IMR-90 (cell line): ENCODE results near the gene MFAP4. TPM values are rescaled to one million over a fixed set of nuclear protein-coding genes. Genes with fewer than 3 reads are reported as not detected.
A peak's percentile ranks its signal among the peaks of the same experiment; 100 is the strongest.

Experiments
- ATAC-seq: fragments of 200-7000 bp; cut with Tn5 transposase; 2 replicates; pipeline ENCODE4 v1.9.1; 2020; ENCODE audit warnings: low read depth, mild to moderate bottlenecking, moderate library complexity
- BruUV-seq: library from RNA; stranded (reverse); fragments of 400-500 nt; replicated peaks from 2 replicates; lab custom pipeline; 2021; lab: Mats Ljungman, UMichigan
- CTCF ChIA-PET: fragments of 300-600 bp; formaldehyde crosslinking; extraction: SDS; loops from one replicate; lab custom pipeline; 2021; ENCODE audit warnings: antibody characterized with exemption; lab: Yijun Ruan, JAX
- POLR2A ChIA-PET: fragments of 300-600 bp; sonication (Branson Sonifier 250); formaldehyde crosslinking; loops from one replicate; lab custom pipeline; 2022; ENCODE audit warnings: antibody characterized with exemption; ENCODE audit not compliant: unreplicated experiment; lab: Charles Lee
- DNase-seq: peaks from one replicate; pipeline ENCODE4 v3.0.0; 2013
- H2AFZ ChIP-seq: replicated peaks from 2 replicates; pipeline ENCODE3; 2013; ENCODE audit warnings: low read length, mild to moderate bottlenecking; ENCODE audit not compliant: poor library complexity
- H2AK5ac ChIP-seq: 2 replicates; pipeline ENCODE4 v1.6.1; 2013; ENCODE audit warnings: low read depth, low read length, inconsistent platforms
- H2AK9ac ChIP-seq: replicated peaks from 2 replicates; pipeline ENCODE3; 2013; ENCODE audit warnings: mild to moderate bottlenecking, low read depth, low read length, moderate library complexity; ENCODE audit not compliant: poor library complexity
- H2BK120ac ChIP-seq: 2 replicates; pipeline ENCODE4 v1.6.1; 2013; ENCODE audit warnings: low read depth, low read length, inconsistent platforms
- H2BK15ac ChIP-seq: 3 replicates; pipeline ENCODE4 v1.6.1; 2013; ENCODE audit warnings: low read depth, low read length, inconsistent platforms
- H2BK20ac ChIP-seq: 2 replicates; pipeline ENCODE4 v1.6.1; 2013; ENCODE audit warnings: low read depth, mild to moderate bottlenecking, inconsistent platforms, low read length, moderate library complexity
- H2BK5ac ChIP-seq: 2 replicates; pipeline ENCODE4 v1.6.1; 2013; ENCODE audit warnings: mild to moderate bottlenecking, low read depth, low read length, inconsistent platforms; ENCODE audit not compliant: poor library complexity, severe bottlenecking
- H3K14ac ChIP-seq: replicated peaks from 2 replicates; pipeline ENCODE4 v1.6.1; 2013; ENCODE audit warnings: low read depth, low read length, inconsistent platforms
- H3K18ac ChIP-seq: 2 replicates; pipeline ENCODE4 v1.6.1; 2013; ENCODE audit warnings: low read depth, low read length, control low read depth
- H3K23ac ChIP-seq: 2 replicates; pipeline ENCODE4 v1.6.1; 2013; ENCODE audit warnings: low read depth, low read length, inconsistent platforms
- H3K27ac ChIP-seq: 2 replicates; pipeline ENCODE4 v1.5.1; 2013; ENCODE audit warnings: mild to moderate bottlenecking, control low read depth, low read length; ENCODE audit not compliant: insufficient read depth
- H3K27me3 ChIP-seq: 2 replicates; pipeline ENCODE4 v1.6.1; 2013; ENCODE audit warnings: low read length; ENCODE audit not compliant: control insufficient read depth, insufficient read depth
- H3K36me3 ChIP-seq: 2 replicates; pipeline ENCODE4 v1.6.1; 2013; ENCODE audit warnings: low read length, mixed read lengths; ENCODE audit not compliant: control insufficient read depth, insufficient read depth
- H3K4ac ChIP-seq: 2 replicates; pipeline ENCODE4 v1.6.1; 2013; ENCODE audit warnings: low read depth, low read length, inconsistent platforms
- H3K4me1 ChIP-seq: 2 replicates; pipeline ENCODE4 v1.6.1; 2013; ENCODE audit warnings: low read length, mixed read lengths; ENCODE audit not compliant: control insufficient read depth, insufficient read depth
- H3K4me2 ChIP-seq: 2 replicates; pipeline ENCODE4 v1.6.1; 2013; ENCODE audit warnings: low read depth, mild to moderate bottlenecking, control low read depth, low read length, moderate library complexity
- H3K4me3 ChIP-seq: 2 replicates; pipeline ENCODE4 v1.5.1; 2013; ENCODE audit warnings: low read depth, mild to moderate bottlenecking, control low read depth, low read length, moderate library complexity; ENCODE audit not compliant: insufficient read depth
- H3K56ac ChIP-seq: 2 replicates; pipeline ENCODE4 v1.6.1; 2013; ENCODE audit warnings: low read length, inconsistent platforms; ENCODE audit not compliant: insufficient read depth; ENCODE audit errors: extremely low read depth
- H3K79me1 ChIP-seq, 2 experiments: 2 replicates each; pipeline ENCODE4 v1.6.1; 2013; ENCODE audit warnings: low read length in 2 of 2, inconsistent platforms in 1 of 2, low read depth in 1 of 2
- H3K9ac ChIP-seq: 2 replicates; pipeline ENCODE4 v1.6.1; 2013; ENCODE audit warnings: low read depth, low read length, control low read depth
- H3K9me1 ChIP-seq: 2 replicates; pipeline ENCODE4 v1.6.1; 2013; ENCODE audit warnings: low read length, inconsistent platforms; ENCODE audit not compliant: insufficient read depth
- H3K9me3 ChIP-seq: 2 replicates; pipeline ENCODE4 v1.6.1; 2013; ENCODE audit warnings: low read length; ENCODE audit not compliant: control insufficient read depth, insufficient read depth
- H4K20me1 ChIP-seq: 2 replicates; pipeline ENCODE4 v1.6.1; 2013; ENCODE audit warnings: low read length, inconsistent platforms; ENCODE audit not compliant: insufficient read depth
- H4K5ac ChIP-seq: 2 replicates; pipeline ENCODE4 v1.6.1; 2013; ENCODE audit warnings: mild to moderate bottlenecking, low read depth, low read length, control low read depth
- H4K8ac ChIP-seq, 2 experiments: 2 replicates each; pipeline ENCODE4 v1.6.1; 2013; ENCODE audit warnings: low read depth in 2 of 2, low read length in 2 of 2, control low read depth in 1 of 2, inconsistent platforms in 1 of 2
- H4K91ac ChIP-seq: 2 replicates; pipeline ENCODE4 v1.6.1; 2013; ENCODE audit warnings: low read depth, low read length, inconsistent platforms; ENCODE audit not compliant: insufficient read depth
- BHLHE40 ChIP-seq: fragments of 150-350 bp; IDR thresholded peaks from 2 replicates; pipeline ENCODE4 v1.6.1; 2016; ENCODE audit warnings: mild to moderate bottlenecking, low read depth, low read length
- CEBPB ChIP-seq: IDR thresholded peaks from 2 replicates; pipeline ENCODE4 v1.6.1; 2012; ENCODE audit warnings: low read depth, low read length, improper control_type of control experiment
- CHD1 ChIP-seq: IDR thresholded peaks from 2 replicates; pipeline ENCODE4 v1.6.1; 2012; ENCODE audit warnings: low read depth, low read length, improper control_type of control experiment
- FOS ChIP-seq: fragments of 150-350 bp; IDR thresholded peaks from 2 replicates; pipeline ENCODE4 v1.6.1; 2016; ENCODE audit warnings: low read depth, low read length
- MAFK ChIP-seq: IDR thresholded peaks from 2 replicates; pipeline ENCODE4 v1.6.1; 2012; ENCODE audit warnings: low read depth, low read length, improper control_type of control experiment
- MAZ ChIP-seq: IDR thresholded peaks from 2 replicates; pipeline ENCODE4 v1.6.1; 2012; ENCODE audit warnings: low read depth, mild to moderate bottlenecking, low read length, improper control_type of control experiment, moderate library complexity, borderline replicate concordance
- MXI1 ChIP-seq: IDR thresholded peaks from 2 replicates; pipeline ENCODE4 v1.6.1; 2012; ENCODE audit warnings: low read depth, mild to moderate bottlenecking, low read length, moderate library complexity, borderline replicate concordance
- NFE2L2 ChIP-seq: fragments of 150-350 bp; IDR thresholded peaks from 2 replicates; pipeline ENCODE4 v1.6.1; 2016; ENCODE audit warnings: low read depth, mild to moderate bottlenecking, low read length
- POLR2A ChIP-seq: IDR thresholded peaks from 2 replicates; pipeline ENCODE4 v1.6.1; 2012; ENCODE audit warnings: mild to moderate bottlenecking, low read depth, low read length
- RAD21 ChIP-seq: IDR thresholded peaks from 2 replicates; pipeline ENCODE4 v1.6.1; 2012; ENCODE audit warnings: low read length, improper control_type of control experiment
- RCOR1 ChIP-seq: IDR thresholded peaks from 2 replicates; pipeline ENCODE4 v1.6.1; 2012; ENCODE audit warnings: mild to moderate bottlenecking, low read length, improper control_type of control experiment; ENCODE audit not compliant: insufficient replicate concordance
- RFX5 ChIP-seq: IDR thresholded peaks from 2 replicates; pipeline ENCODE4 v1.8.0; 2012; ENCODE audit warnings: low read depth, mild to moderate bottlenecking, low read length, moderate library complexity
- SMC3 ChIP-seq: fragments of 150-350 bp; IDR thresholded peaks from 2 replicates; pipeline ENCODE4 v1.6.1; 2016; ENCODE audit warnings: low read depth, mild to moderate bottlenecking, antibody characterized with exemption, low read length, moderate library complexity
- WGBS, 2 experiments: methylation state at CpG; one replicate each; pipeline versions ENCODE4 v1.1.5 to v1.1.7; 2013; ENCODE audit warnings: missing lambda C conversion rate in 2 of 2; ENCODE audit not compliant: insufficient read length in 1 of 2; ENCODE audit errors: extremely low coverage in 2 of 2; 5-methylcytosine and 5-hydroxymethylcytosine counted together
- dilution Hi-C: fragments of 300-500 bp; cut with HindIII; formaldehyde crosslinking; loops from one replicate; pipeline ENCODE4 v1.14.3; 2018; ENCODE audit warnings: low sequenced_read_pairs; ENCODE audit not compliant: unreplicated experiment
- in situ Hi-C: fragments of 300-500 bp; cut with MboI; formaldehyde crosslinking; loops from 3 replicates; pipeline ENCODE4 v1.14.3; 2019; ENCODE audit warnings: low sequenced_read_pairs, inconsistent platforms, mixed read lengths
- intact Hi-C: fragments of 100-400 bp; cut with micrococcal nuclease; formaldehyde crosslinking; loops from 2 replicates; pipeline ENCODE4 v1.10.0; 2022
- polyA plus RNA-seq, 3 experiments: library from polyadenylated mRNA; depleted of rRNA; stranded (reverse); fragments of >200 nt; gene quantifications; 2 replicates each; pipeline ENCODE4 v1.2.3, GENCODE V29; 2012; ENCODE audit warnings: low replicate concordance in 1 of 3
- total RNA-seq: library from RNA; depleted of rRNA; stranded (reverse); fragments of >200 nt; gene quantifications from 2 replicates; pipeline ENCODE4 v1.2.3, GENCODE V29; 2012
- TF ChIP-seq, protein P1 (sequence below): fragments of 150-350 bp; IDR thresholded peaks from 2 replicates; pipeline ENCODE4 v1.6.1; 2016; ENCODE audit warnings: low read depth, mild to moderate bottlenecking, low read length, moderate library complexity, borderline replicate concordance
- TF ChIP-seq, protein P2 (sequence below): conservative IDR thresholded peaks from 2 replicates; pipeline ENCODE4 v1.5.1; 2012; ENCODE audit warnings: mild to moderate bottlenecking, low read depth, low read length, improper control_type of control experiment
- TF ChIP-seq, protein P3 (sequence below): fragments of 150-350 bp; IDR thresholded peaks from 2 replicates; pipeline ENCODE4 v1.6.1; 2017; ENCODE audit warnings: mild to moderate bottlenecking, antibody characterized with exemption, low read length, low read depth

Gene MFAP4
- total and polyA plus RNA-seq, 2 of the 4 experiments (the other 2 are of a cell fraction), result 7.0 to 71.6 TPM

DNA sequence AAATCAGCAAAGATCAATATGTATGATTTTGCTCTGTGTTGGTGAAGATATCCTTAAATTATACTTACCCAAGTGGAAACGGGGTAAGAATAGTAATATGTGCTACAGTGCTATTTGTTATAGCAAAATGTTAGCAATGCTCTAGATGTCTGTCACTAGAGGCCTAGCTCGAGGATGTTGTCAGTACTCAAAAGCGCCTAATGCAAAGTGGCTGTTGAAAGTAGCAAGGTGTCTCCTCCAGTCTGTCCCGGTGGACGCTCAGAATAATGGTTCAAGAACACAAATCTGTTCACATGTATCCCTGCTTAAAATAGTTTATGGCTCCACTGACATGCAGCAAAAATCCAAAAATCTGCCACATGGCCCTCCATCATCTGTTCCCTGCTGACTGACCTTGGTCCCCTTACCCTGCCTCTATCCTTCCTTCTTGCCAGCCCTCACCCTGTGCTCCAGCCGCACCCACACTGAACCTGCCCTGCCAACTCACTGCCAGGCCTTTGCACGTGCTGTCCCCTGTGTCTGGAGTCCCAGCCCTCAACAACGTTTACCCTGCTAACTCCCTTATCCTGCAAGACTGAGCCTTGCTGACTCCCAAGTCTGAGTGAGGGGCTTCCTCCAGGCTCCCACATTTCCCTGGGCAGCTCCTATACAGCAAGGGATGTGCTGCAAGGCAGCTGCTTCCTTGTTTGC, 14.5 kb upstream of the MFAP4 start:
- Histone ChIP-seq H3K14ac (no peak overlapping the region), H4K5ac (no peak overlapping the region), H3K4me2 (no peak overlapping the region), H3K23ac (no peak overlapping the region), H3K27me3 (no peaks in the 10 kb centered on the region), H2AK5ac (peak overlapping the region; percentile 48), H4K8ac (no peak overlapping the region), H3K4me1 (peaks cover 10% of the 10 kb centered on the region), H3K56ac (no peak overlapping the region), H3K4me3 (no peak overlapping the region), H3K36me3 (no peaks in the 10 kb centered on the region), H3K27ac (no peak overlapping the region), H4K20me1 (no peaks in the 10 kb centered on the region), H3K79me1 (no peaks in the 10 kb centered on the region), H3K18ac (no peak overlapping the region; the same call in 1 of the 2 replicates), H2BK15ac (no peak overlapping the region), H2AFZ (no peak overlapping the region), H2BK120ac (no peak overlapping the region), H3K9me3 (no peaks in the 10 kb centered on the region), H3K4ac (no peak overlapping the region), H3K9ac (no peak overlapping the region), H3K9me1 (peaks cover 7% of the 10 kb centered on the region; the same call in 1 of the 2 replicates), H4K91ac (no peak overlapping the region), H2AK9ac (no peak overlapping the region), H2BK20ac (no peak overlapping the region), H2BK5ac (no peak overlapping the region)
- no peak for DNase-seq
- in situ Hi-C loops (no loop called here), dilution Hi-C loops (no loop called here), intact Hi-C loops (no loop called here)
- TF ChIP-seq FOS, result no peak
- TF ChIP-seq, protein P1, sequence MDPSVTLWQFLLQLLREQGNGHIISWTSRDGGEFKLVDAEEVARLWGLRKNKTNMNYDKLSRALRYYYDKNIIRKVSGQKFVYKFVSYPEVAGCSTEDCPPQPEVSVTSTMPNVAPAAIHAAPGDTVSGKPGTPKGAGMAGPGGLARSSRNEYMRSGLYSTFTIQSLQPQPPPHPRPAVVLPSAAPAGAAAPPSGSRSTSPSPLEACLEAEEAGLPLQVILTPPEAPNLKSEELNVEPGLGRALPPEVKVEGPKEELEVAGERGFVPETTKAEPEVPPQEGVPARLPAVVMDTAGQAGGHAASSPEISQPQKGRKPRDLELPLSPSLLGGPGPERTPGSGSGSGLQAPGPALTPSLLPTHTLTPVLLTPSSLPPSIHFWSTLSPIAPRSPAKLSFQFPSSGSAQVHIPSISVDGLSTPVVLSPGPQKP, result no peak
- TF ChIP-seq BHLHE40, result no peak
- TF ChIP-seq RAD21, result no peak
- TF ChIP-seq MXI1, result no peak
- TF ChIP-seq RFX5, result no peak
- TF ChIP-seq, protein P2, sequence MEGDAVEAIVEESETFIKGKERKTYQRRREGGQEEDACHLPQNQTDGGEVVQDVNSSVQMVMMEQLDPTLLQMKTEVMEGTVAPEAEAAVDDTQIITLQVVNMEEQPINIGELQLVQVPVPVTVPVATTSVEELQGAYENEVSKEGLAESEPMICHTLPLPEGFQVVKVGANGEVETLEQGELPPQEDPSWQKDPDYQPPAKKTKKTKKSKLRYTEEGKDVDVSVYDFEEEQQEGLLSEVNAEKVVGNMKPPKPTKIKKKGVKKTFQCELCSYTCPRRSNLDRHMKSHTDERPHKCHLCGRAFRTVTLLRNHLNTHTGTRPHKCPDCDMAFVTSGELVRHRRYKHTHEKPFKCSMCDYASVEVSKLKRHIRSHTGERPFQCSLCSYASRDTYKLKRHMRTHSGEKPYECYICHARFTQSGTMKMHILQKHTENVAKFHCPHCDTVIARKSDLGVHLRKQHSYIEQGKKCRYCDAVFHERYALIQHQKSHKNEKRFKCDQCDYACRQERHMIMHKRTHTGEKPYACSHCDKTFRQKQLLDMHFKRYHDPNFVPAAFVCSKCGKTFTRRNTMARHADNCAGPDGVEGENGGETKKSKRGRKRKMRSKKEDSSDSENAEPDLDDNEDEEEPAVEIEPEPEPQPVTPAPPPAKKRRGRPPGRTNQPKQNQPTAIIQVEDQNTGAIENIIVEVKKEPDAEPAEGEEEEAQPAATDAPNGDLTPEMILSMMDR, result no peak
- no peak for TF ChIP-seq NFE2L2
- TF ChIP-seq CEBPB, result no peak
- TF ChIP-seq SMC3, result no peak
- TF ChIP-seq POLR2A, result no peak
- TF ChIP-seq RCOR1, result no peak
- TF ChIP-seq MAFK, result no peak
- no peak for TF ChIP-seq MAZ
- no peak for TF ChIP-seq CHD1
- TF ChIP-seq, protein P3, sequence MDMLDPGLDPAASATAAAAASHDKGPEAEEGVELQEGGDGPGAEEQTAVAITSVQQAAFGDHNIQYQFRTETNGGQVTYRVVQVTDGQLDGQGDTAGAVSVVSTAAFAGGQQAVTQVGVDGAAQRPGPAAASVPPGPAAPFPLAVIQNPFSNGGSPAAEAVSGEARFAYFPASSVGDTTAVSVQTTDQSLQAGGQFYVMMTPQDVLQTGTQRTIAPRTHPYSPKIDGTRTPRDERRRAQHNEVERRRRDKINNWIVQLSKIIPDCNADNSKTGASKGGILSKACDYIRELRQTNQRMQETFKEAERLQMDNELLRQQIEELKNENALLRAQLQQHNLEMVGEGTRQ, result no peak
- no peak; the same call in 1 of the 2 replicates for ATAC-seq
- WGBS, 2 experiments, result 59% methylated on average over 3 of the region's 8 CpGs; no CpG with 5 or more reads in 1 of the 2 experiments
- BruUV-seq, result no TSS peak
- ChIA-PET CTCF (no interaction called here), POLR2A (no interaction called here)
